Measurements from ENCODE around the gene DGKB. TPM values are rescaled to one million over a fixed set of nuclear protein-coding genes. Genes with fewer than 3 reads are reported as not detected.

Gene DGKB
- total and polyA plus RNA-seq, 2 donors (not counting 1 experiment from before 2014, with no cell fraction given) = 0.31 TPM; not detected in 1

DNA sequence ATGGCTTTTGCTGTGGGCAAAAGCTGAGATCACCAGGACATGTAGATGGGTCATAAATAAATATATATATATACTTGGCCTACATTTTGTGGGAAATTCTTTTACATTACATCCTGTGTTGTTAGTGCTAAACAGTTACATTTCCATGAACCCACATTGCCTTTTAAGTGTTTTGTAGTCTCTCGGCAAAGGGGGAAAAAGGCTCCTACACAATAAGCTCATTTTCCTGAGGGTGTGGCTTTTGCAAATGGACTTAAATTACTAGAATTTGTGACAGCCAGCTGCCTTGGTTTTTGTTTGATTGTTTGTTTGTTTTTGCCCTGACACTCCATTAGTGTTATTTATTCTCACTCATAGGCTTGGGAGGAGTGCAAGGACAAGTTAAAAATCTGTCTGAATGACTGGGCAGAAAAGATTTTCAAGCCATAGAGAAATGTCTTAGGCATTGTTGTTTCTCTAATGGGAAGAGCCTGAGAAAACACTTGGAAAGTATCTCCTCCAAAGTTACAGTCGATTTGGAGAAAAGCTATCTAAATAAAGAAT, 128.8 kb downstream of the DGKB start:
- H3K27me3 ChIP-seq (ENCODE audit: control insufficient read depth, insufficient read depth, low read length) = no peaks in the 10 kb centered on the region
- no peaks in the 10 kb centered on the region for H3K79me2 ChIP-seq (ENCODE audit: control insufficient read depth, insufficient read depth, low read length)
- no peaks in the 10 kb centered on the region for H4K20me1 ChIP-seq (ENCODE audit: control insufficient read depth, extremely low read depth, insufficient read depth, low read length)
- no peak overlapping the region for H2AFZ ChIP-seq (ENCODE audit: low read length)
- no peak overlapping the region for H3K4me3 ChIP-seq (replicated peaks in 1 of 4; ENCODE audit: control extremely low read depth in 1 of 4, insufficient read depth in 1 of 4, low read depth in 3 of 4, low read length in 4 of 4)
- TF ChIP-seq EZH2 (IDR thresholded peaks at IDR 0.05; ENCODE audit: low read length, missing control alignments) = no peak
- TF ChIP-seq, protein P1, sequence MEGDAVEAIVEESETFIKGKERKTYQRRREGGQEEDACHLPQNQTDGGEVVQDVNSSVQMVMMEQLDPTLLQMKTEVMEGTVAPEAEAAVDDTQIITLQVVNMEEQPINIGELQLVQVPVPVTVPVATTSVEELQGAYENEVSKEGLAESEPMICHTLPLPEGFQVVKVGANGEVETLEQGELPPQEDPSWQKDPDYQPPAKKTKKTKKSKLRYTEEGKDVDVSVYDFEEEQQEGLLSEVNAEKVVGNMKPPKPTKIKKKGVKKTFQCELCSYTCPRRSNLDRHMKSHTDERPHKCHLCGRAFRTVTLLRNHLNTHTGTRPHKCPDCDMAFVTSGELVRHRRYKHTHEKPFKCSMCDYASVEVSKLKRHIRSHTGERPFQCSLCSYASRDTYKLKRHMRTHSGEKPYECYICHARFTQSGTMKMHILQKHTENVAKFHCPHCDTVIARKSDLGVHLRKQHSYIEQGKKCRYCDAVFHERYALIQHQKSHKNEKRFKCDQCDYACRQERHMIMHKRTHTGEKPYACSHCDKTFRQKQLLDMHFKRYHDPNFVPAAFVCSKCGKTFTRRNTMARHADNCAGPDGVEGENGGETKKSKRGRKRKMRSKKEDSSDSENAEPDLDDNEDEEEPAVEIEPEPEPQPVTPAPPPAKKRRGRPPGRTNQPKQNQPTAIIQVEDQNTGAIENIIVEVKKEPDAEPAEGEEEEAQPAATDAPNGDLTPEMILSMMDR (conservative IDR thresholded peaks at IDR 0.05 in 1 of 2, IDR thresholded peaks at IDR 0.05 in 1 of 2; ENCODE audit: low read depth in 1 of 2, low read length in 2 of 2) = no peak
- H3K9me3 ChIP-seq (ENCODE audit: control insufficient read depth, insufficient read depth, low read depth, low read length) = no peaks in the 10 kb centered on the region
- no peak overlapping the region for H3K9ac ChIP-seq (ENCODE audit: insufficient read depth, low read length)
- no peak for DNase-seq (ENCODE audit: low read depth in 2 of 2)
- H3K27ac ChIP-seq (ENCODE audit: insufficient read depth, low read length) = no peak overlapping the region
- H3K4me1 ChIP-seq (ENCODE audit: control insufficient read depth, extremely low read depth, insufficient read depth, low read length) = no peaks in the 10 kb centered on the region
- H3K4me2 ChIP-seq (ENCODE audit: extremely low read depth, insufficient read depth, low read length) = no peak overlapping the region
- H3K36me3 ChIP-seq (ENCODE audit: control insufficient read depth, insufficient read depth, low read length) = no peaks in the 10 kb centered on the region

DNA sequence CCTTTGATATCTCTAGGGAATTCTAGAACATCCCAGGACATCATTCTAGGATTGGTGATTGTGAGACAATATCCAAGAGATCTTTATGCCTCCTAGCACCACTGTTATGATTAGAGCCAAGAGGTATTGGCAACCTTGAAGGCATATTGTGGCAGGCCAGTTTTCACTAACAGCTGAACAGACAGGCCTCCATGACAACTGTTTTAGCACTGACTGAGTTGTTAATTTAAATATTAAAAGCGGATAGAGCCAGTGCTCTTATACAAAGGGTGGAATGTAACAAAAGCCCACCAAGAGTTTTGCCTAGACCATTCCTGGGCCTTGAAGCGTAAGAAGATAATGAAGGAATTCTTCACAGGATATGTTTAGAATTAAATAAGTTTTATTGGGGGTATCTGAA, 131.9 kb downstream of the DGKB start:
- no peak for TF ChIP-seq EZH2 (IDR thresholded peaks at IDR 0.05; ENCODE audit: low read length, missing control alignments)
- TF ChIP-seq, protein P1 (conservative IDR thresholded peaks at IDR 0.05 in 1 of 2, IDR thresholded peaks at IDR 0.05 in 1 of 2; ENCODE audit: low read depth in 1 of 2, low read length in 2 of 2) = no peak
- H3K4me1 ChIP-seq (ENCODE audit: control insufficient read depth, extremely low read depth, insufficient read depth, low read length) = no peaks in the 10 kb centered on the region
- no peaks in the 10 kb centered on the region for H3K9me3 ChIP-seq (ENCODE audit: control insufficient read depth, insufficient read depth, low read depth, low read length)
- no peak for DNase-seq (ENCODE audit: low read depth in 2 of 2)
- H4K20me1 ChIP-seq (ENCODE audit: control insufficient read depth, extremely low read depth, insufficient read depth, low read length) = no peaks in the 10 kb centered on the region
- no peak overlapping the region for H2AFZ ChIP-seq (ENCODE audit: low read length)
- no peak overlapping the region for H3K9ac ChIP-seq (ENCODE audit: insufficient read depth, low read length)
- no peak overlapping the region for H3K27ac ChIP-seq (ENCODE audit: insufficient read depth, low read length)
- no peak overlapping the region for H3K4me2 ChIP-seq (ENCODE audit: extremely low read depth, insufficient read depth, low read length)
- H3K4me3 ChIP-seq (replicated peaks in 1 of 4; ENCODE audit: control extremely low read depth in 1 of 4, insufficient read depth in 1 of 4, low read depth in 3 of 4, low read length in 4 of 4) = no peak overlapping the region
- H3K79me2 ChIP-seq (ENCODE audit: control insufficient read depth, insufficient read depth, low read length) = no peaks in the 10 kb centered on the region
- H3K36me3 ChIP-seq (ENCODE audit: control insufficient read depth, insufficient read depth, low read length) = no peaks in the 10 kb centered on the region
- no peaks in the 10 kb centered on the region for H3K27me3 ChIP-seq (ENCODE audit: control insufficient read depth, insufficient read depth, low read length)

DNA sequence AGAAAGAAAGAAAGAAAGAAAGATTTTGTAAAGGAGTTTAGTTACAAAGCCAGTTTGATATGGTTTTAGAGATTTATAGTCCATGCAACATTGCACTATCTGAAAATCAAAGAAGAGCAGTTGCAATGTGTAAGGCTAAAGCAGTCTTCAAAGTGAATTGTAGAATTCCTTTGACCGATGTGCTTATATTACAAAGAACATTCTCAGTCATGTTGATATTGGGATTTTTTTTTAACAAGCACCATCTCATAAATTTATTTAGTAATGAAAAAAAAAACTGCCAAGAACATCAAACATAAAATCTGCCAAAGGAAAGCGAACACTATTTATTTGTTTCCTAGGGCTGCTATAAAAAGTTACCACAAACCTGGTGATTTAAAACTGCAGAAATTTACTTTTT, 133.3 kb downstream of the DGKB start:
- no peak overlapping the region for H3K27ac ChIP-seq (ENCODE audit: insufficient read depth, low read length)
- no peaks in the 10 kb centered on the region for H3K9me3 ChIP-seq (ENCODE audit: control insufficient read depth, insufficient read depth, low read depth, low read length)
- H3K36me3 ChIP-seq (ENCODE audit: control insufficient read depth, insufficient read depth, low read length) = no peaks in the 10 kb centered on the region
- DNase-seq (ENCODE audit: low read depth in 2 of 2) = no peak
- TF ChIP-seq EZH2 (IDR thresholded peaks at IDR 0.05; ENCODE audit: low read length, missing control alignments) = no peak
- TF ChIP-seq, protein P1 (conservative IDR thresholded peaks at IDR 0.05 in 1 of 2, IDR thresholded peaks at IDR 0.05 in 1 of 2; ENCODE audit: low read depth in 1 of 2, low read length in 2 of 2) = no peak
- no peaks in the 10 kb centered on the region for H3K4me1 ChIP-seq (ENCODE audit: control insufficient read depth, extremely low read depth, insufficient read depth, low read length)
- no peaks in the 10 kb centered on the region for H4K20me1 ChIP-seq (ENCODE audit: control insufficient read depth, extremely low read depth, insufficient read depth, low read length)
- H2AFZ ChIP-seq (ENCODE audit: low read length) = no peak overlapping the region
- no peaks in the 10 kb centered on the region for H3K79me2 ChIP-seq (ENCODE audit: control insufficient read depth, insufficient read depth, low read length)
- H3K4me2 ChIP-seq (ENCODE audit: extremely low read depth, insufficient read depth, low read length) = no peak overlapping the region
- H3K4me3 ChIP-seq (replicated peaks in 1 of 4; ENCODE audit: control extremely low read depth in 1 of 4, insufficient read depth in 1 of 4, low read depth in 3 of 4, low read length in 4 of 4) = no peak overlapping the region
- H3K9ac ChIP-seq (ENCODE audit: insufficient read depth, low read length) = no peak overlapping the region
- H3K27me3 ChIP-seq (ENCODE audit: control insufficient read depth, insufficient read depth, low read length) = no peaks in the 10 kb centered on the region
